Keratinocyte (primary cell): ENCODE measurements around the gene GNB4. TPM values are rescaled to one million over a fixed set of nuclear protein-coding genes. Genes with fewer than 3 reads are reported as not detected.

Source experiments
- DNase-seq: peaks from one replicate; pipeline ENCODE4 v3.0.0-alpha.2; 2011; ENCODE audit warnings: low read depth, missing footprints, low spot score
- FAIRE-seq: peaks from 2 replicates; lab custom pipeline; 2011; peaks lifted over from hg19 to GRCh38; lab: Jason Lieb, UNC
- H2AFZ ChIP-seq: 2 replicates; pipeline ENCODE4 v1.6.0; 2012; ENCODE audit warnings: low read length, control low read depth, inconsistent platforms; ENCODE audit not compliant: control insufficient read depth
- H3K27ac ChIP-seq: 2 replicates; pipeline ENCODE4 v1.5.1; 2011; ENCODE audit warnings: low read length; ENCODE audit not compliant: control insufficient read depth, insufficient read depth
- H3K27me3 ChIP-seq: 3 replicates; pipeline ENCODE4 v1.6.0; 2011; ENCODE audit warnings: low read length; ENCODE audit not compliant: control insufficient read depth, insufficient read depth; ENCODE audit errors: extremely low read depth
- H3K36me3 ChIP-seq, 2 experiments: 2 replicates in 1 of 2; 3 replicates in 1 of 2; pipeline ENCODE4 v1.5.1; 2011; ENCODE audit warnings: low read length in 2 of 2, mild to moderate bottlenecking in 1 of 2; ENCODE audit not compliant: control insufficient read depth in 2 of 2, insufficient read depth in 2 of 2; ENCODE audit errors: extremely low read depth in 1 of 2
- H3K4me1 ChIP-seq: 3 replicates; pipeline ENCODE4 v1.5.1; 2011; ENCODE audit warnings: low read length; ENCODE audit not compliant: control insufficient read depth, insufficient read depth; ENCODE audit errors: extremely low read depth
- H3K4me2 ChIP-seq: 3 replicates; pipeline ENCODE4 v1.6.0; 2011; ENCODE audit warnings: low read depth, low read length; ENCODE audit not compliant: control insufficient read depth, insufficient read depth; ENCODE audit errors: extremely low read depth
- H3K4me3 ChIP-seq, 3 experiments: fragments of 200-600 bp in 1 of 3; sonication (generic) in 1 of 3; 2 replicates in 2 of 3; 3 replicates in 1 of 3; pipeline ENCODE4 v1.5.1; 2011 to 2016; ENCODE audit warnings: low read length in 3 of 3, mild to moderate bottlenecking in 3 of 3, control low read depth in 2 of 3, inconsistent platforms in 1 of 3, low read depth in 1 of 3, mixed read lengths in 1 of 3, mixed run types in 1 of 3, moderate library complexity in 1 of 3; ENCODE audit not compliant: control insufficient read depth in 2 of 3, insufficient read depth in 2 of 3; ENCODE audit errors: extremely low read depth in 1 of 3
- H3K79me2 ChIP-seq: 2 replicates; pipeline ENCODE4 v1.6.0; 2012; ENCODE audit warnings: low read length; ENCODE audit not compliant: control insufficient read depth, insufficient read depth
- H3K9ac ChIP-seq: 3 replicates; pipeline ENCODE4 v1.6.0; 2011; ENCODE audit warnings: low read length; ENCODE audit not compliant: control insufficient read depth, insufficient read depth; ENCODE audit errors: extremely low read depth
- H3K9me1 ChIP-seq: 3 replicates; pipeline ENCODE4 v1.6.0; 2011; ENCODE audit warnings: low read length; ENCODE audit not compliant: control insufficient read depth, insufficient read depth; ENCODE audit errors: extremely low read depth
- H3K9me3 ChIP-seq: 2 replicates; pipeline ENCODE4 v1.5.1; 2012; ENCODE audit warnings: low read depth, low read length; ENCODE audit not compliant: control insufficient read depth
- H4K20me1 ChIP-seq: 3 replicates; pipeline ENCODE4 v1.6.0; 2011; ENCODE audit warnings: low read length; ENCODE audit not compliant: control insufficient read depth, insufficient read depth; ENCODE audit errors: extremely low read depth
- CTCF ChIP-seq, 3 experiments: IDR thresholded peaks in 1 of 3; conservative IDR thresholded peaks in 1 of 3; optimal IDR thresholded peaks in 1 of 3; 2 replicates in 2 of 3; 3 replicates in 1 of 3; pipeline versions ENCODE3 to v1.5.1; 2011; ENCODE audit warnings: low read length in 3 of 3, mild to moderate bottlenecking in 3 of 3, moderate library complexity in 2 of 3, control low read depth in 1 of 3, inconsistent platforms in 1 of 3; ENCODE audit not compliant: insufficient read depth in 2 of 3; ENCODE audit errors: extremely low read depth in 1 of 3
- EZH2 ChIP-seq: IDR thresholded peaks from one replicate; pipeline ENCODE4 v1.6.1; 2012; ENCODE audit warnings: inconsistent platforms, mild to moderate bottlenecking, low read length, moderate library complexity
- dilution Hi-C: fragments of 300-500 bp; cut with MboI; formaldehyde crosslinking; loops from one replicate; pipeline ENCODE4 v1.7.0; 2020; ENCODE audit warnings: low sequenced_read_pairs; ENCODE audit not compliant: extremely low pct_ligation_motif_present
- polyA plus RNA-seq, 5 experiments: library from polyadenylated mRNA; depleted of rRNA in 3 of 5; stranded (reverse) in 3 of 5; stranded (forward) in 1 of 5; unstranded in 1 of 5; fragments of >200 nt; gene quantifications; 1 replicate in 1 of 5; 2 replicates in 3 of 5; 3 replicates in 1 of 5; pipeline versions ENCODE4 v1.2.1 to v1.2.3, GENCODE V29; 2011 to 2012; ENCODE audit warnings: missing spikeins in 2 of 5, low read depth in 1 of 5, low replicate concordance in 1 of 5

GNB4 gene
- polyA plus RNA-seq, 1 donor (not counting 4 experiments of a cell fraction or from before 2014, with no cell fraction given), result 51.1 TPM

GRCh38 chr3:179401561-179401960 lies 49.7 kb downstream of the GNB4 start:
- dilution Hi-C loops, result no loop called here
- no peak for FAIRE-seq
- H3K36me3 ChIP-seq, result peaks cover 0 to 14% of the 10 kb centered on the region in 2 experiments

GRCh38 chr3:179398574-179399231 lies 52.6 kb downstream of the GNB4 start:
- TF ChIP-seq CTCF (optimal IDR thresholded peaks at IDR 0.05 in 1 of 3, IDR thresholded peaks at IDR 0.05 in 1 of 3, conservative IDR thresholded peaks at IDR 0.05 in 1 of 3; ENCODE audit: extremely low read depth in 1 of 3, insufficient read depth in 2 of 3, low read length in 3 of 3) (no peak), EZH2 (no peak)
- Histone ChIP-seq H3K4me3 (no peak overlapping the region), H3K79me2 (no peaks in the 10 kb centered on the region), H3K27me3 (no peaks in the 10 kb centered on the region), H3K9ac (no peak overlapping the region), H3K4me2 (no peak overlapping the region), H3K9me1 (no peaks in the 10 kb centered on the region), H3K36me3 (peaks cover 0 to 10% of the 10 kb centered on the region in 2 experiments), H3K27ac (no peak overlapping the region), H3K4me1 (no peaks in the 10 kb centered on the region), H2AFZ (no peak overlapping the region), H3K9me3 (no peaks in the 10 kb centered on the region), H4K20me1 (no peaks in the 10 kb centered on the region)
- dilution Hi-C loops, result no loop called here
- DNase-seq (no peak), FAIRE-seq (no peak)

More at GRCh38 chr3:179401561-179401960, 49.7 kb downstream of the GNB4 start:
- Histone ChIP-seq H3K27ac (no peak overlapping the region), H3K79me2 (no peaks in the 10 kb centered on the region), H4K20me1 (no peaks in the 10 kb centered on the region), H3K4me3 (no peak overlapping the region), H2AFZ (no peak overlapping the region), H3K4me2 (no peak overlapping the region), H3K9me3 (no peaks in the 10 kb centered on the region), H3K9me1 (no peaks in the 10 kb centered on the region), H3K9ac (no peak overlapping the region), H3K27me3 (no peaks in the 10 kb centered on the region), H3K4me1 (no peaks in the 10 kb centered on the region)
- TF ChIP-seq EZH2, result no peak
- TF ChIP-seq CTCF (optimal IDR thresholded peaks at IDR 0.05 in 1 of 3, IDR thresholded peaks at IDR 0.05 in 1 of 3, conservative IDR thresholded peaks at IDR 0.05 in 1 of 3; ENCODE audit: extremely low read depth in 1 of 3, insufficient read depth in 2 of 3, low read length in 3 of 3), result no peak
- DNase-seq, result no peak
